HG03064 (cell line): ENCODE measurements around the gene WASL.

Experiments used
- ATAC-seq: cut with Tn5 transposase; IDR thresholded peaks from one replicate; pipeline ENCODE4 v1.9.1; 2021; ENCODE audit warnings: low read depth; ENCODE audit not compliant: unreplicated experiment

Gene WASL

DNA sequence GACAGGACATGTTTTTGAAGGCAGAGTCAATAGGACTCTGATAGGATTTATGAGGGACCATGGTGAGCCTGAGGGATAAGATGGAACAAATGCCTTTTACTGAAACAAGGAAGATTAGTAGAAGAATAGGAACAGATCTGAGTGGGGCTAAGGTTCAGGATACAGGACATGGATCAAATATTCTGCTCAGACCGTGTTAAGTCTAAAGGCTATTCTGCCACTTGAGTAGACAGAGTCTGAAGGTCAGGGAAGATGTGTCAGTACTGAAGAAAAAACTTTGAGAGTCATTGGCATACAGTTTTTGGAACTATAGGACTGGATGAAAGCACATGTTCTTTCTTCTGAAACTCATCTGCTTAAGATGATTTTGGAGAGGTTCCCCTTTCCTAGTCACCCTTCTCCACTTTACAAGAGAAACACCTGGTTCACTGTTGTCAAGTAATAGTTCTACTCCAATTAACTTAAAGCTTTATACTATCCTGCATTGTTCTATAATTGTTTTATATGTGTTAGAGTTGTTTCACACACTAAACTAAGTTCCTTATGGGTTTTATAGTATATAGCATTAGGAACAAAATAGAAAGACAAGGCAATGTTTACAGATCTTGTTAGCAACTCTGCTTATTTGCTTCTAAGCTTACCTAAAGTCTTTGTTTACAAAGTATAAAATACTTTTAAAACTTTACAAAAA lies 43.4 kb downstream of the WASL start:
- ATAC-seq = no peak

DNA sequence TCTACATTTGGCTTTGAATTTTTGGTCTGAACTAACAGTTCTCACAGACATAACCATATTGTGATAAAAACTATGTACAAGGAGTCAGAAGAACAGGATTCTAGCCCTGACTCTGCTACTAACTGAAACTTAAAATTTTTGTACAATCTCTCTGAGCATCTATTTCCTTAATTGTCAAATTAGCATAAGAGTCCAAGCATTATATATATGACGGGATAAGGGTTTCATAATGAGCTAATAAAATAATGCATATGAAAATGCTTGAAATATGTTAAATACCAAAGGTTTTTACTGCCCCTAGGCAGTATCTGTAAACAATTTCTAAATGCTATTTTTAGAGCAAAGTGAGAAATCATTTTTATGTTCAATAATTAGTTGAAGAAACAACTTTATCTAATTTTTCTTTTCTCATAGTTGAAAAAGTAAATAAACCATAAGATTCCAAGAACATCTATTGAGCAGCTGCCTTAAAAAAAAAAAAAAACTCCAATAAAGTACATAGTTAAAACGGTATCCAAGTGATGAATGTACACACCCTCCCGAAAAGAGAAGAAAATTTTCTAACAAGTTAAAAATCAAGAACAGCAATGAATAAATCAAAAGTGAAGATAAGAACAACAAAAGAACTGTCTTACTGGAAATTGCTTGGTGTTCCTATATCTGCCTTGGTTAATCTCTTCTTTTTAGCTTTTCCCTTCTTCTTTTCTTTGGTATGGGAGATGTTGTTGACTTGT lies 52.7 kb downstream of the WASL start:
- no peak for ATAC-seq

DNA sequence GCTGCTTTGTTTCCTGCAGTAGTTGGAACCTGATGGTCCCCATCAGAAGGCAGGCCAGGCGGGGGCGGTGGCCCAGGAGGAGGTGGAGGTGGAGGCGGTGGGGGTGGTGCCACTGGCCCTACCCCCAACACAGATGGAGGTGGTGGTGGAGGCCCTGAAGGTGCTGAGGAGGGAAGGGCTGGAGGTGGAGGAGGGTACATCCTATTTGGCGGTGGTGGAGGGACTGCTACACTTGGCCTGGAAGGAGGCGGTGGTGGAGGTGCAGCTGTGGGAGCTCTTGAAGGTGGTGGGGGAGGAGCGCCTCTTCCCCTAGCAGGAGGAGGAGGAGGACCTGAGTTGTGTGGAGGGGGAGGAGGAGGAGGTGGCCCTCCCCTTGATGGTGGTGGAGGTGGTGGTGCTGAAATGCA lies 56.3 kb downstream of the WASL start:
- no peak for ATAC-seq

DNA sequence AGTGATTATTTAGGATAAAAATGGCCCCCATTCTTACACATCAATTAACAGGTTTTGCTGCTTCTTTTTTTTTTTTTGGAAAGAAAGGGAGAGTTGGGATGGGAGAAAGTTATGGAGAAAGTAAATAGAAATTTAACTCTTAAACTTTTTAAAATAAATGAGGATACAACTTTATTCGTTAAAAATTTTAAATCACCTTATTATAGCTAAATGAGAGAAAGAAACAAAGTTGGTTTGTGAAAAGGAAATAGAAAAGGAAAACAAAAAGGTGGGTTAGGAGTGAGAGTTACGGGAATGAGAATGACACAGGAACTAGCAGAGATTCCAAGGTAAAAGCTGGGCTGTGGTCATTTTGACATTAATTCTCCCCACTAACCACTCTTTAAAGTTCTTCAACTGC lies 58.3 kb downstream of the WASL start:
- ATAC-seq = no peak

DNA sequence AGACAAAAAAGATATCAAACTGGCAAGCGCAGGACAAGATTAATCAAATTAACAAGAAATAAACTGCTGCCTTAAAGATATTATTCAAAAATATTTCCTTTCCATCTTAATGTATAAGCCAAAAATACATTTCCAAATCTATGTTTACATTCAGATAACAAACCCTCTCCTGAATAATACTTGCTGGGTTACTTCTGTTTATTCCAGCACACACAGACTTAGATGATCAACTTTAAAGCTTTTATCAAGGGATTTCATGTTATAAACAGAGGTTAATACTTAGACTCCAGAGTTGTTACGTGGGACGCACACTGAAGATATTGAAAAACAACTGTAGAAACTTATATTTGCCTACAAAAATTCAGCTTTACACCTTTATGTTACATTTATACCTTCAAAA lies 59.6 kb downstream of the WASL start:
- no peak for ATAC-seq

DNA sequence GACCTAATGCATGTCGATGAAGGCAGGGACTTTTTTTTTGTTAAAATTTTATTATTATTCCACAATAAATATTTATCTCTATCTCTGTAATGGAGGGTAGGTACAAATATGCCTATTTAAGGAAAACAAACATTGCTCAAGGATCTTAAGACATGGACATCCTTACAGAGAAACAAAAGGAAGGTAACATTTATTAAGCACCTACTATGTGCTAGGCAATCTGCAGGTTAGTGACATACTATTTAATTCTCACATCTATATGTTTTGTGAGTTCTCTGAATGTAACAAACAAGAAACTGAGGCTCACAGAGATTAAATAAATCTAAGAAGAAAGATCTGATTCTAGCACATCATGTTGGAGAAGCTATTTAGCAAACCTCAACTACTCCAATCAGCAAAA lies 61.1 kb downstream of the WASL start:
- ATAC-seq = no peak

DNA sequence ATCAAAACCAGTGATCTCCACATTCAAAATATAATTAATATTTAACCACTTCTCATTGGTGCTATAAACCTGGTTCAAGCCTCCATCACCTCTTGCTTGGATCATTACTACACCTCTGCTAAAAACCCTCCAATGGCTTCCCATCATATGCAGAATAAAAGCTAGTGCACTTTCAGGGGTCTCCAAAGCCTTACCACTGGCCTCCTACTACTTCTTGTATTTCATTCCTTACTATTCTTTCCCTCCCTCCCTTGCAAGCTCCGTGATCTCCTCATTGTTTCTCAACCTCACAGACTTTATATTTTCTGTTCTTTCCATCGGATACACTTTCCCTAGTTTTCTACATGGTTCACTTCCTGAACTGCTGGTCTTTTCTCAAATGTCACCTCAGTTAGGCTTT lies 61.6 kb downstream of the WASL start:
- no peak for ATAC-seq

DNA sequence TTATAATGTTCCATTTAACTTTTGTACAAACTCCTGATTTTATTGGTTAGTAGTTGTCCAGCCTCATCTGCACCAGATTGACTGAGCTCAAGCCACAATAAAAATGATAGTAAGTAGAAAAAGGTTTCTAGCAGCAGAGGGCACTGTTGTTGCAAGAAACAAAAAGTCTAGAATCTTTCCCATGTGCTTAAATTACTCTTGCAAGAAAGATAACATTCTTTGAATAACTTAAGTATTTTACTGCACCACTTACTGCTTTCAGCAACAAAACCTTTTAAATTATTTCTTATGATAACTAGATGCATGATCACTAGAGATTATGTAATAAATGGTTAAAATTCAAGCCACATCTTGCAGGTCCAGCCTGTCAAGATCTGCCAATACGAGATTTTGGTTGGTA lies 66.1 kb downstream of the WASL start:
- peak; percentile 58 for ATAC-seq

DNA sequence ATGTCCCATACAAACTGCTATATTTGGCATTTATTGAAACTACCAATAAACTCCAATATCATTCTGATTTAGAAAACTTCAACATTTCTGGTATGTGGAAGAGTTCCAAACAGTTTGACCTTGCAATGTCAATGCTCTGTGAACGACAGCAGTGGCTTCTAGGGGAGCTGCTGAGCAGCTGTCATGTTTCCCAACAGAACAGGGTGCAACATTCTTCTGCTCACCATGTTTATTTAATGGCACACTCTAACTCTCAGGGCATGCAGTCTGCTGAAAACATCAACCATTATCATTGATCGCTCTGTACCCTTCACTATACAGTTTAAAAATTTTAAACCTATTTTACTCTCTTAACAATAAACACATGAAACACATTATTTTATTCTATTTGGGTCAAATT lies 67.2 kb downstream of the WASL start:
- no peak for ATAC-seq

DNA sequence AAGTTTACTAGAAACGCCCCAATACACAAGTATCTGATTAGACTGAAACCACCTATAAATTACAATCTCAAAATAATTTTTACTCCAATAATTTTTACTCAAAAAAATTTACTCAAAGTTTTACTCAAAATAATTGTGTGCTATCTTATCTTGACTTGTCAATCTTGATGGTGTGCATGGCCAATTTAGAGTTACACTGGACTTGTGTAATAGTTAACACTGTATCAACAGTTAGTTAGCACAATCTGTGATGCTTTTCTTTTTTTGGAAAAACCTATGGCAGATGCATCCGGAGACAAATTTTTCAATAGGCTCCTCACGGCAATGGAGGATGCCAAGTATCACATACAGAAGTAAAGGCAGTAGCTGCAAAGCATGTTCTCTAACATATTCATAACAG lies 68.2 kb downstream of the WASL start:
- no peak for ATAC-seq

DNA sequence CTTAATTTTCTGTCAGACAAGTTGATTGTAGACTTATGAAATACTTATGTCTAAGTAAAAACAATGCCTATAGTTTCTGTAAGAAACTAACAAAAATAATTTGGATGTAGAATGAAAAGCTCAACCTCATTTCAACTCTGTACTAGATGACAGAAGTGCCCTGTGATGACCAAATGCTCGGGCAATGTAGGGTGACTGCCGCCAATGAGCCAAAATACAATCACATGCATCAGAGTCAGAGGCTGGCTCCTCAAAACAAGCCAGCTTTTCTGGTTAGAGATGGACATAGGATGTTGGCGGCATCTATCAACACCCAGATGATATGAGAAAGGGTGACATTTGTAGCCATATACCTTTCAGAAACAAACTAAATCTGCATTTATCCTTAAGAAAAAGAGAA lies 69.2 kb downstream of the WASL start:
- ATAC-seq = no peak

DNA sequence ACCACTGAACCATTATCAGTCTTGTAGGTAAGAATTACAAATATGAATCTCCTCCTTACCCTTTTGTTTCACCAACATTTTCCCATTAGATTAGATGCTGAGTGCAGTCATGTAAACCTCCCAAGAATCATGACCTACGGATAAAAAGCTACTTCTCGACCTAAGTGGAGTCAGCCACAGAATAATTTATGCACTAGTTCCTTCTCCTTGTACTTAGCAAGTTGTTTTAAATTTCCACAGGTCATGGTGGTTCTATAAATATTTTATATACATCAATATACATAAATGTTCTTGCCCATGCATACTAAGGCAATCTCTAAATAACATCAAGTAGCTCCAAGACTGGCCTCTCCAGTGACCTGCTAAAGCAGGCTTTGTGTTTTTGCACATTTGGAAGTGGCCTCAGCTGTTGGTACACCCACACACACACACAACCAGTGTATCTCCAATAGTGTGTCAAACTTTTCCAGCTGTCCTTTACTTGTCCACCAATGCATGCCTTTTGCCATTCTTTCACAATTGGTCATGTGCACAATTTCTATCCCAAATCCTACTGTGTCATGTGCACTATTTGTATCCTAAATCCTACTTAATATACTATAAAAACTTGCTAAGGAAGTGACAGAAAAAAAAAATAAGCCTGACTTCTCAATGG lies 71.6 kb downstream of the WASL start:
- no peak for ATAC-seq

DNA sequence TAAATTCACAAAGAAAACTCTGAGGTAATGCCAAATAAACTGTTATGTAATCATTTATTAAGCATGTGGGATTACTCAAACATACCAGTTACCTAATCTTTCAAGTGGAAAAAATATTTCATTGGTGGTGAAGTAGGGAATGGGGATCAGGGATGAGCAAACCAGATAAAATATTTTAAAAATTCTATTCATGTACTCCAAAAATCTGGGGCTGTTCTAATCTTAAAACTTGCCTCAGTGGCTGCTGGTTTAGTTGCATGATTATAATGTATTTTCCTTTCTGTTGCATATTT lies 73.7 kb downstream of the WASL start:
- no peak for ATAC-seq

DNA sequence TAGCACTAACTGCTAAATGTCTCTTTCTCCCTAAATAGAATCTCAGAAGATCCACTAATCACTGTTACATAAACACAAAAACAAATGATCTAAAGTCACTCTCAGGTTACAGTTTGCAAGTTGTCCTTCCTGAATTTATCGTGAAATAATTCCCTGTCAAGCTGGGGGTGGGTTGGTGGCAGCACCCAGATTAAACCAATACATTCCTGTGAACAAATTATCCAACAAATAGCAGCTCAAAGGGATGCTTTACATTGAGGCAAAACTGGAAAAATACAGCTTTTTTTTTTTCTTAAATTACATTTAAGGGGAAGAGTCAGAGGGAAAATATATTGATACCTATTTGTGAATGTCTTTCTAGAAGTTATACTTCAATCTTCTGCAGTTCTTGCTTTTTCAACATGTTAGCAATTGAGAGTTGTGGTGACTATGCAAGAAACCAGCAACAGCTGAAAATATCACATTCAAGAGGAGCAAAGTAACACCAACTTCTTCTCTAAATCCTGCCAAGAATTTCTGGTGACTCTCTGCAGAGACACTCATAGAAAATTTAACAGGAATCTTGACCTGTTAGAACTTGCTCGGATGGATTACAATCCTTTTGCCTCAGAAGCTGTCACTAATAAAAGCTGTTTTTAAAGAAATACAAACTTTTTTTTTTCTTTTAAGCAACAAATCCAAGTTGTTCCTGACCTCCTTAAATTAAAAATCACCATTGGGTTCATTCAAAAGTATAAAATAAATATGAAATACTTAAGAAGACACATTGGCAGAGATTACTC lies 74.2 kb downstream of the WASL start:
- no peak for ATAC-seq

DNA sequence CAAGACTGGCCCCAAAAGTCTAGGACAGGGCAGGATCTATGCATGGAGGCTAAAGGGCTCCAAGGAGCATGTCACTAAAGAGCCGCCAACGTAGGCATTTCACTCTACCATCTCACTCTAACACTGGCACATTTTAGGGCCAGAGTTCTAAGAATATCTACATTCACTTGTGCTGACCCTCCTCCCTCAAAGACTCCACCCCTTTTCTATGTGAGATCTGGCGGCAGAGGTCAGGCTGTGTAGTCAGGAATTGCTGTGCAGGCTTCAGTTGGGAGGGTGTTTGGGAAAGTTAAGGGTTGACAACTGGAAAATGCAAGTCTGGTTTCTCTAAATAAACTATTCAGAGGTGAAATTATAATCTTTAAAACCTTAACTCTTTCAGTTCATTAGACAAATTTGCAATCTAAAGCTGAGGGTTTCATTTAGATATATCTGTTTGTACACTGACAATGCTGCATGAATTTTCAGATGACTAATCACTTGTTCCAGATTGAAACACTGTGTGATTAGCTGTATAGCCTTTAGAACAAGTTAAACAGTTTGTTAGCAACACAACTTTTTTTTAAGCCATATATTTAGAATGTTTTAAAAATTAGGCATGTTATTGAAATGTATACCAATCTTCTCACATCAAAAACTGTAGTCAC lies 74.9 kb downstream of the WASL start:
- ATAC-seq = no peak

DNA sequence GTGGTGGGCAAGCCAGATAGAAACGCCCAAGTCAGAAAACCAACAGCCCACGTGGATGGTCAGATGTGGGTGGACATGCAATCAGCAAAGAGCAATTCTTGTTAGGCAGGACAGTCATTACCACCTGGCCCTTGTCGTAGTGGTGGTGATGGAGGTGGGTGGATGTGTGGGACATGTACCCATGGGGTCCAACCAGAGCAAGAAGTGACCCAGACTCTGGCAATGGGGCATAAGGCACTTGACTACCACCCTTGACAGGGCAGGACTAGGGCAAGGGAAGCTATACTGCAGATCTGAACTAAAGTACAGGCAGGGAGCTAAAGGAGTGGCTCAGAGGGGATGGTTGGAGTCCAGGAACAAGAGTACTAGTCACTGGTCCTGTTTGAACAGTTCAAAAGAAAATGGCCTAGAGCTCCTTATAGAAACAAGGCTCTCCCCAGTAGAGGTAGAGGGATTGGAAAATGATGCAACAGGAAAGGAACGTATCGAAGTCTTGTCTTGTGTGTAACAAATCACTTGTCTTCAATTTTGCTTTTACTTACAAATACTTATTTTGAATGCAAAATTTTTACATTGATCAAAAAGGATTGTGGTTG lies 75.6 kb downstream of the WASL start:
- ATAC-seq = no peak

DNA sequence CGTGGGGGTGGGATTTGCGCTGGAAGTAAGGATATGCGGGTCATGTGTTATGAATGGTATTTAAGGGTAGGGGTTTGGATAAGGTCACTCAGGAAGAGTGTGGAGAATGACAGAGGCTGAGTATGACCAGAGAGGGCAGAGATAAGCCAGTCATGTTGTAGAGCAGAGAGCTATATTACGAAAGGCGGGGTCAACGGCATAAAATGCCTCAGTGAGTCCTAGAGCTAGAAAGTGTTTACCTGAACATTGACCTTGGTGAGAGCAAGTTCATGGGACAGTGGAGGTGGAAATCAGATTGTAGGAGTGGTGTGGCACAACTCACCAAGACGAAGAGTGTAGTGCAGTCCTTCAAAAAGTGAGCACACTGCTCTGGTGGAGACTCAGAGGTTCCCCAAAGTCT lies 79.3 kb downstream of the WASL start:
- ATAC-seq = no peak

DNA sequence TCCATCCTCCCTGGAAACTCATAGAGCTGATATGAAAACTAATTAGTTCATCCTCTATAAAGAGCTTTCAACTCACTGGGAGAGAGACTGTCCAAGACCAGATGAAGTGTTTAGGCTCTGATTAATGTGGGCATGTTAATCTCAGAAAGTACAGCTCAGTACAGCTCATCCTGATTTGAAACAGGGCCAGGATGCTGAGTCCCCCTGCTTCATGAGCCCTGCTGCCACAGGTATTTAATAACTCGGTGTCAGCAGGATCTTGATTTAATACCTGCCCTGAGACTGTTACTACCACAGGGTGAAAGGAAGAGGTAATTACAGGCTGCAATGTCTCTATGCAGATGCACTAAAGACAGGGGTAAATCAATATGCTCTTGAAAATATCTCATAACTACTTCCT lies 82.3 kb downstream of the WASL start:
- ATAC-seq = no peak

DNA sequence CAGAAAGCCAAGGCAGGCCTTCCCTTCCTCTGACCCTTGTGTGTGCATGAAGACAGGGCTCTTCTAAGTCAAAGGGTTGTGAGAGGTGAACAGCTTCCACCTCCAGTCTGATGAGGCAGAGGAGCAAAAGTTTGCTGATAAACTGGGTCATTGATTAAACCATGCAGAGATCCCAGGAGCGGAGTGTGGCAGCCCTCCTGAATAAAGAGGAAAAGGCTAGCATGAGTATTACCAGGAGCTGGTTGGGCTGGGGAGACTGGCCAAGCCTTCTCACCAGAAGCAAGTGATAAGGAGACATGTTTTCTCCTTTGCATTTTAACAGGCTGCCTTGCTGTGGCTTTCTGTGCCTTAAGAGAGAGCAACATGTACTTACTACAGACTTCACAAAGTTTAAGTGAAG lies 82.9 kb downstream of the WASL start:
- ATAC-seq = no peak

DNA sequence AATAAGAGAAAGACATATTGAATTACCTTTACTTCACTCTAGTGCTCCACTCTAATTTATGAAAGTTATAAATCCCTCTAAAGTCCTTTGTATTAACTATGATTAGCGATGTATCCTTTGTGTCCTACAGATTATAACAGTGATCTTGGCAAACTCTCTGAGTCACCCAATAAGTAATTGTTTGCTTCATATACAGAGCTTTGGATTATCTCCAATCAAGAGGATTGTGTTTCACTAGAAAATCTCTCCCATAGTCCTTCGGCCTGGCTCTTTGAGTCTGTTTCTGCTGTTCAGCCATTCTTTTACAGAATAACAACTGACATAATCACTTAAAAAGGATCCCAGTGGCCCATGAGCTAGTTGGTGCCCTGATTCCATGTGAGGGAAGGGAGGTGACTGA lies 83.6 kb downstream of the WASL start:
- no peak for ATAC-seq

DNA sequence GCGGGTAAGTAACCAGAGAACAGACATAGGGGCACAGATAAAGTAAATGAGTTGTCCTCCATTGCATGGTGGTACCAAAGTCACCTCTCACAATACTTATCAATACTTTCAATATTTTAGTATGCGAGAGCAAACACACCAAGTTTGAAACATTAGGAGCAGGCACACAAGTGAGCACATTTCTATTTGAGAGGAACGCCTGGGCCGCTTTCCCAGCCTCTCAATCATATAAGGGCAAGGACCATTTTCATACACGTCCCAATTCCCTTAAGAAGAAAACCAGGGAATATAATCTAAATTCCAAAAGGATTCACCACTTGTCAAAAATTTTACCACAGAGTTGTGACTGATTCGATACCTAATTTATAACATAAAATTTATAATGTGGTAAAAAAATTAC lies 85.6 kb downstream of the WASL start:
- no peak for ATAC-seq
